Muscle of back (tissue), 11 donors: ENCODE data around the gene ARHGAP45. TPM values are rescaled to one million over a fixed set of nuclear protein-coding genes. Genes with fewer than 3 reads are reported as not detected.

Experiments
- DNase-seq, 3 donors: peaks; one replicate each; pipeline versions ENCODE4 v3.0.0 to v3.0.0-alpha.2; 2013
- polyA plus RNA-seq, 10 donors: library from polyadenylated mRNA; unstranded; fragments of 120-200 nt; gene quantifications; one replicate each; pipeline ENCODE4 v1.2.1, GENCODE V29; 2013; ENCODE audit not compliant: insufficient read length in 10 of 10

Gene ARHGAP45
- polyA plus RNA-seq, 10 donors = 6.3 to 20.7 (median 10.1) TPM

GRCh38 chr19:1038978-1039645 lies 27.9 kb upstream of the ARHGAP45 start:
- DNase-seq = no peak

- peak; percentile 96 to 97 (median 96) for DNase-seq
Measured at GRCh38 chr19:1039646-1040475, 27.1 kb upstream of the ARHGAP45 start, which contains the start of gene ABCA7. TSS of gene ABCA7 (plus strand) at chr19:1040107. CDS start at chr19:1041362, 1,255 bp downstream.

DNA sequence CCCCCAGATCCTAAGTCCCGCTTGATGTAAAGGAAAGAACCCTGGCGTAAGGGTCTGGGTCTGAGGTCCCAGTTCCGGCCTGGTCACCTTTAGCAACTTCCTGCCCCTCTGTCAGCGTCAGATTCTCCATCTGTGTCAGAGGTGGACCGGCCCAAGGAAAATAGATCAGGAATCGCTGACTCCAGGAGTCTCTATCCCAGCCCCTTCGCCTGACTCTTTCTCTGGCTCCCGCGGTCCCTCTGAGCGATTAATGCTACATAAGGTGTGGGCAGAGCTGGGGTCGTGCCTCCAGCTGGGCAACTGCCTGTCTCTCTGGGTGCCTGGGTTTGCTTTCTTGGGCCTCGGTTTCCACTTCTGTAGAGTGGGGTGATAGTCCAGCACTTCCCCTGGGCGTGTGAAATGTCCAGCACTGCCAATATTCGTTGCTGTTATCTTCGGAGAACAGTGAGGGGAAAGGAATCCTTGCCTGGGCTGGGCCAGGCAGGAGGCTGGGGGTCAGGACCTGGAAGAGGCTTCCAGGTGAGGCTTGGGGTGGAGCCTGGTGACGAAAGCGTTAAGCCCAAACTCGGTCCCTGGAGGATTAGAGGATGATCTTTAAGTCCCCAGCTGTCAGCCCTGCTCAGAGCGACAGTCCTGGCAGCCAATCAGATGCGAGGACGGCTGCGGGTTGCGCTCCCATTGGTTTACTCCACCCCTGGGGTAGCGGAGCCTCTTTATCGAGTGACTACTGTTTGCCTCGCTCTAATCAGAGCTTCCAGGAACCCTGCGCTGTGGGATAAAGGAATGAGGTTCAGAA lies 26.3 kb upstream of the ARHGAP45 start:
- DNase-seq = peak; percentile 88 to 93 (median 93)

DNA sequence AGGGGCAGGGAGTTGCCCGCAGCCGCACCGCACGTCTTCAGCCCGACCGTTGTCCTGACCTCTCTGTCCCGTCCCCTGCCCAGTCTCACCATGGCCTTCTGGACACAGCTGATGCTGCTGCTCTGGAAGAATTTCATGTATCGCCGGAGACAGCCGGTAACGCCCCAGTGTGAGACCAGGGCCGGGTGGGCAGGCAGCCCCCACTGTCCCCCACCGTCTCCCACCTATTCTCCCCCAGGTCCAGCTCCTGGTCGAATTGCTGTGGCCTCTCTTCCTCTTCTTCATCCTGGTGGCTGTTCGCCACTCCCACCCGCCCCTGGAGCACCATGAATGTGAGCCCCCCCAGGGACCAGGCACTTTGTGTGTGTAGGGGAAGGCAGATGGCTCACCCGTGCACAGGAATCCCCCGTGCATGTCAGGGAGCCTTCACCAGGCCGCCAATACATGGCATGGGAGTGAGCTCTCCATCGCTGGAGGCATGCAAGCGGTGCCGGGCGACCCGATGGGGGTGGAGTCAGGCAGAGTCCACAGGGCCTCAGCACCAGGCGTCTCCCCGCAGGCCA lies 25.6 kb upstream of the ARHGAP45 start:
- DNase-seq = no peak

DNA sequence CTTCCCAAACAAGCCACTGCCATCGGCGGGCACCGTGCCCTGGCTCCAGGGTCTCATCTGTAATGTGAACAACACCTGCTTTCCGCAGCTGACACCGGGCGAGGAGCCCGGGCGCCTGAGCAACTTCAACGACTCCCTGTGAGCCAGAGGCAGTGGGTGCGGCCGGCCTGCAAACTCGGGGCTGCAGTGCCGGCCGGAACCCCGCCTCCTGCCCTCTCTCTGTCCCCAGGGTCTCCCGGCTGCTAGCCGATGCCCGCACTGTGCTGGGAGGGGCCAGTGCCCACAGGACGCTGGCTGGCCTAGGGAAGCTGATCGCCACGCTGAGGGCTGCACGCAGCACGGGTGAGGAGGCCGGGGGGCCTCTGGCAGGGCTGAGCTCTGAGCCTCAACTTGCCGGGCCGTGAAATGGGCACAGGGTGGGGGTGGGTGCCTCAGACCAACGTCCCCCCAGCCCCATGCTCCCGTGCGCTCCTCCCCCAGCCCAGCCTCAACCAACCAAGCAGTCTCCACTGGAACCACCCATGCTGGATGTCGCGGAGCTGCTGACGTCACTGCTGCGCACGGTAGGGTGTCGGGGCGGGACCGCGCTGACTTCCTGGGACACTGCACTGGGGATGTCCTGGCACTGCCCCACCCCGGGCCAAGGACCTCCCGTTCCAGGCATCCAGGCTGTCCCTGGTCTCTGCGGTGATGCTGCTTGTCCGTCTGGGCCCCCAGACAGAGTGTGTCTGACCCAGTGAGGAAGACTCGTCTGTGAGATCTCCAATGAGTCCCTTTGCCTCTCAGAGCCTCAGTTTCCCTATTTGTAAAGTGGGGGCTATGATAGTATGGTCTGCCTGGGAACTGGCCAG lies 24.9 kb upstream of the ARHGAP45 start:
- DNase-seq = peak; percentile 66 to 82 (median 78)

GRCh38 chr19:1042689-1043511 lies 24.1 kb upstream of the ARHGAP45 start:
- no peak for DNase-seq

GRCh38 chr19:1045247-1045603 lies 21.7 kb upstream of the ARHGAP45 start:
- no peak for DNase-seq

GRCh38 chr19:1046117-1046626 lies 20.8 kb upstream of the ARHGAP45 start:
- no peak for DNase-seq

DNA sequence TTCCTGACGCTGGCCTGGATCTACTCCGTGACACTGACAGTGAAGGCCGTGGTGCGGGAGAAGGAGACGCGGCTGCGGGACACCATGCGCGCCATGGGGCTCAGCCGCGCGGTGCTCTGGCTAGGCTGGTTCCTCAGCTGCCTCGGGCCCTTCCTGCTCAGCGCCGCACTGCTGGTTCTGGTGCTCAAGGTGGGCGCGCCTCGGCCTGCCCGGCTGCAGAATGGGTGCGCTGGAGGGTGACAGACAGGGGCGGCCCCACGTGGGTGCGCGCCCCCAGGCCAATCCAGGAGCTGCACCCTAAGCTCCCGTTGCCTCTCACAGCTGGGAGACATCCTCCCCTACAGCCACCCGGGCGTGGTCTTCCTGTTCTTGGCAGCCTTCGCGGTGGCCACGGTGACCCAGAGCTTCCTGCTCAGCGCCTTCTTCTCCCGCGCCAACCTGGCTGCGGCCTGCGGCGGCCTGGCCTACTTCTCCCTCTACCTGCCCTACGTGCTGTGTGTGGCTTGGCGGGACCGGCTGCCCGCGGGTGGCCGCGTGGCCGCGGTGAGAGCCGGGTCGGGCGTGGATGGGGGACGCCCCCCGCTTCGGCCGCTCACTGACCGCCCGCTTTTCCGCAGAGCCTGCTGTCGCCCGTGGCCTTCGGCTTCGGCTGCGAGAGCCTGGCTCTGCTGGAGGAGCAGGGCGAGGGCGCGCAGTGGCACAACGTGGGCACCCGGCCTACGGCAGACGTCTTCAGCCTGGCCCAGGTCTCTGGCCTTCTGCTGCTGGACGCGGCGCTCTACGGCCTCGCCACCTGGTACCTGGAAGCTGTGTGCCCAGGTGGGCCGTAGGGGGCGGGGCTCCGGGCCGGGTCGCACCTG lies 19.9 kb upstream of the ARHGAP45 start:
- DNase-seq = no peak

DNA sequence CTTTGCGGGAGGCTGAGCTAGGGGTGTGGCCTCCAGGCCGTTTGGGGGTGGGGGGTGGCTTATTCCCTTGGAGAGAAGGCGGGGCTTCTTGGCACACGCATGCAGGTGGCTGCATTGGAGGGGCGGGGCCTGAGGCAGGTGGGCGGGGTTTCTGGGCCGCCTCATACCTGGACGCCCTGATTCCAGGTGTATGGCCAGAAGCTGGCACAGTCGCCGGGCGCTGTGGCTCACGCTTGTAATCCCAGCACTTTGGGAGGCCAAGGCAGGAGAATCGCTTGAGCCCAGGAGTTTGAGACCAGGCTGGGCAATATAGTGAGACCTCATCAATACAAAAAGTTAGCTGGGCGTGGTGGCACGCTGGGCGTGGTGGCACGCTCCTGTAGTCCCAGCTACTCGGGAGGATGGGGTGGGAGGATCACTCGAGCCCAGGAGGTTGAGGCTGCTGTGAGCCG lies 19.2 kb upstream of the ARHGAP45 start:
- no peak for DNase-seq

GRCh38 chr19:1049106-1049505 lies 17.9 kb upstream of the ARHGAP45 start:
- DNase-seq = no peak

DNA sequence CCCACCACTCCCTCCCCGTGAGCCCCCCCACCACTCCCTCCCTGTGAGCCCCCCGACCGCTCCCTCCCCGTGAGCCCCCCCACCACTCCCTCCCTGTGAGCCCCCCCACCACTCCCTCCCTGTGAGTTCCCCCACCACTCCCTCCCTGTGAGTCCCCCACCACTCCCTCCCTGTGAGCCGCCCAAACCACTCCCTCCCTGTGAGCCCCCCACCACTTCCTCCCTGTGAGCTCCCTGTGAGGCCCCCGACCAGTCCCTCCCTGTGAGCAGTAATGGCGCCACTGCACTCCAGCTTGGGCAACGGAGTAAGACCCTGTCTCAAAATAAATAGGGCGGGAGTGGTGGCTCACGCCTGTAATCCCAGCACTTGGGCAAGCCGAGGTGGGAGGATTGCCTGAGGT lies 17.2 kb upstream of the ARHGAP45 start:
- DNase-seq = no peak

- DNase-seq = no peak
Measured at GRCh38 chr19:1050989-1051788, 15.8 kb upstream of the ARHGAP45 start.

DNA sequence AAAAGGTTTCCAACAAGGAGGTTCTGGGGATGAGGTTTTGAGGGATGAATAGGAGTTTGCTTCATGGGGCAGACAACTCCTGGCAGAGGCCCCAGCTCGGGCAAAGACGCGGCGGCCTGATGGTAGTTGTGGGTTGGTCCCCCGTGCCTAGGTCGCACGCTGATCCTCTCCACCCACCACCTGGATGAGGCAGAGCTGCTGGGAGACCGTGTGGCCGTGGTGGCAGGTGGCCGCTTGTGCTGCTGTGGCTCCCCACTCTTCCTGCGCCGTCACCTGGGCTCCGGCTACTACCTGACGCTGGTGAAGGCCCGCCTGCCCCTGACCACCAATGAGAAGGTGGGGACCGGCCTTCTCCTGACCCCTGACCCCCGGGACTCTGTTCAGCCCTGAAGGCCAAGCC lies 15.2 kb upstream of the ARHGAP45 start:
- DNase-seq = no peak

DNA sequence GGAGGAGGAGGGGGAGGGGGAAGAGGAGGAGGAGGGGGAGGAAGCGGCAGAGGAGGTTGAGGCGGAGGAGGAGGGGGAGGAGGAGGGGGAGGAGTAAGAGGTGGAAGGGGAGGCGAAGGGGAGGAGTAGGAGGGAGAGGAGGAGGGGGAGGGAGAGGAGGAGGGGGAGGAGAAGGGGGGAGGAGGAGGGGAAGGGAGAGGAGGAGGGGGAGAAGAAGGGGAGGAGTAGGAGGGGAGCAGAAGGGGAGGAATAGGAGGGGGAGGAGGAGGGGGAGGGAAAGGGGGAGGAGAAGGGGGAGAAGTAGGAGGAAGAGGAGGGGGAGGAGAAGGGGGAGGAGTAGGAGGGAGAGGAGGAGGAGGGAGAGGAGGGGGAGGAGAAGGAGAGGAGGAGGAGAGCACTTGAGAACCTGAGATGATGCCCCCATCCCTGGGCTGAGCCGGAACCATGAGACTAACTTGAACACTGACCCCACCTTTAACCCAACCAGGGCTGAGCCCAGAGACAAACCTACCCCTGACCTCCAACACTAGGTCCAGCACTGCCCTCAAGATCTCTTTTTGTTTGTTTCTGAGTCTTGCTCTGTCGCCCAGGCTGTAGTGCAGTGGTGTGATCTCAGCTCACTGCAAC lies 14.5 kb upstream of the ARHGAP45 start:
- DNase-seq = no peak

DNA sequence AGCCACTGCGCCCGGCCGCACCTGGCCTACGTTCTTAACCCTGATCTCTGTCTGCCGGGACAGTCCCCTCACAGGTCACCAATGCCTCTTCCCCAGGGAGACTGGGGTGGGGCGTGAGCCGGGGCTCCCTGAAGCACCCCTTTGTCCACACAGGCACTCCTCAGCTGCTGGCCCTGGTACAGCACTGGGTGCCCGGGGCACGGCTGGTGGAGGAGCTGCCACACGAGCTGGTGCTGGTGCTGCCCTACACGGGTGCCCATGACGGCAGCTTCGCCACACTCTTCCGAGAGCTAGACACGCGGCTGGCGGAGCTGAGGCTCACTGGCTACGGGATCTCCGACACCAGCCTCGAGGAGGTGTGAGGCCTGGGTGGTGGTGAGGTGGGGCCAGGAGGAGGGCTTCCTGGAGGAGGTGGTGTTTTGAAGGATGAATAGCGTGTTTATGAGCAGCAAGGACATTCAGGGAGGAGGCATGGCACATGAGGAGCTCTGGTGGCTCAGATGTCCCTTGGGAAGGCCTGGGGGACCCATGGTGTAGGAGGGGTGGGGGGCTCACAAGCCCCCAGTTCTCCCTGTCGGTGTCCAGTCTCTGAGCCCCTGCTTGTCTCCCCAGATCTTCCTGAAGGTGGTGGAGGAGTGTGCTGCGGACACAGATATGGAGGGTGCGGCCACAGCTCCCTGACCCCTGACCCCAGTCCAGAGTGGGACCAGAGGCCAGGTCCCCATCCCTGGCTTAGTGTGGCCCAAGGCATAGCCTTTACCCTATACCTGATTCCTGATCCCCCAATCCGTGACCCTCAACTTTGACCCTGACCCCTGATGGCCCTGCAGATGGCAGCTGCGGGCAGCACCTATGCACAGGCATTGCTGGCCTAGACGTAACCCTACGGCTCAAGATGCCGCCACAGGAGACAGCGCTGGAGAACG lies 13.5 kb upstream of the ARHGAP45 start:
- no peak for DNase-seq
